Glutamatergic neuron (in vitro differentiated cells): ENCODE results near the gene ARHGAP4. TPM values are rescaled to one million over a fixed set of nuclear protein-coding genes. Genes with fewer than 3 reads are reported as not detected.

ENCODE experiments used
- DNase-seq: peaks from one replicate; pipeline ENCODE4 v3.0.0; 2022
- H3K27ac Mint-ChIP-seq: one replicate; pipeline ENCODE4 v1.8.0; 2020; ENCODE audit warnings: mild to moderate bottlenecking, mixed read lengths, inconsistent platforms; ENCODE audit not compliant: unreplicated experiment
- H3K27me3 Mint-ChIP-seq: one replicate; pipeline ENCODE4 v1.8.0; 2020; ENCODE audit warnings: mild to moderate bottlenecking, moderate library complexity, mixed read lengths, inconsistent platforms; ENCODE audit not compliant: unreplicated experiment
- H3K36me3 Mint-ChIP-seq: one replicate; pipeline ENCODE4 v1.8.0; 2020; ENCODE audit warnings: mild to moderate bottlenecking, mixed read lengths, inconsistent platforms; ENCODE audit not compliant: unreplicated experiment
- H3K4me1 Mint-ChIP-seq: one replicate; pipeline ENCODE4 v1.8.0; 2020; ENCODE audit warnings: mild to moderate bottlenecking, low read depth, mixed read lengths, inconsistent platforms; ENCODE audit not compliant: unreplicated experiment
- H3K4me3 Mint-ChIP-seq: one replicate; pipeline ENCODE4 v1.8.0; 2020; ENCODE audit warnings: mild to moderate bottlenecking, mixed read lengths, inconsistent platforms; ENCODE audit not compliant: unreplicated experiment
- H3K9me3 Mint-ChIP-seq: one replicate; pipeline ENCODE4 v1.8.0; 2020; ENCODE audit warnings: mild to moderate bottlenecking, moderate library complexity, mixed read lengths, inconsistent platforms; ENCODE audit not compliant: unreplicated experiment
- CTCF ChIP-seq: fragments of 200-600 bp; sonication (generic); IDR thresholded peaks from one replicate; pipeline ENCODE4 v1.5.0; 2021; ENCODE audit not compliant: partially characterized antibody, unreplicated experiment
- total RNA-seq: library from RNA; stranded (reverse); fragmentation: NEBNext Ultra II Directional; extraction: Animal tissue kit (Norgen Biotek cat#: 25700); gene quantifications from one replicate; pipeline ENCODE4 v1.2.1, GENCODE V29; 2021; ENCODE audit not compliant: unreplicated experiment

The ARHGAP4 gene
- total RNA-seq, 1 donor from 2014 or later: 33.5 TPM

GRCh38 chrX:153885208-153885787, 40.8 kb downstream of the ARHGAP4 start:
- peaks cover 1% of the 10 kb centered on the region for H3K4me1 Mint-ChIP-seq
- H3K27me3 Mint-ChIP-seq: peaks cover 5% of the 10 kb centered on the region
- TF ChIP-seq CTCF: no peak
- peak overlapping the region; percentile 90 for H3K4me3 Mint-ChIP-seq
- H3K36me3 Mint-ChIP-seq: no peaks in the 10 kb centered on the region
- H3K9me3 Mint-ChIP-seq: peaks cover 11% of the 10 kb centered on the region
- DNase-seq: no peak
- peak overlapping the region; percentile 88 for H3K27ac Mint-ChIP-seq

GRCh38 chrX:153884590-153884989, 41.5 kb downstream of the ARHGAP4 start:
- peak overlapping the region; percentile 90 for H3K4me3 Mint-ChIP-seq
- no peaks in the 10 kb centered on the region for H3K36me3 Mint-ChIP-seq
- H3K27ac Mint-ChIP-seq: peak overlapping the region; percentile 91
- peaks cover 3% of the 10 kb centered on the region for H3K4me1 Mint-ChIP-seq
- TF ChIP-seq CTCF: no peak
- no peak for DNase-seq
- H3K9me3 Mint-ChIP-seq: peaks cover 11% of the 10 kb centered on the region
- H3K27me3 Mint-ChIP-seq: peaks cover 5% of the 10 kb centered on the region

GRCh38 chrX:153884136-153884535, 41.9 kb downstream of the ARHGAP4 start:
- peaks cover 13% of the 10 kb centered on the region for H3K9me3 Mint-ChIP-seq
- no peak for DNase-seq
- no peak for TF ChIP-seq CTCF
- H3K27ac Mint-ChIP-seq: peak overlapping the region; percentile 91
- peaks cover 8% of the 10 kb centered on the region for H3K27me3 Mint-ChIP-seq
- H3K4me1 Mint-ChIP-seq: peaks cover 3% of the 10 kb centered on the region
- H3K36me3 Mint-ChIP-seq: no peaks in the 10 kb centered on the region
- H3K4me3 Mint-ChIP-seq: peak overlapping the region; percentile 90

- H3K27ac Mint-ChIP-seq: no peak overlapping the region
- peaks cover 14% of the 10 kb centered on the region for H3K9me3 Mint-ChIP-seq
- peak overlapping the region; percentile 95 for H3K4me3 Mint-ChIP-seq
- TF ChIP-seq CTCF: no peak
- H3K27me3 Mint-ChIP-seq: peaks cover 14% of the 10 kb centered on the region
- no peak for DNase-seq
- H3K36me3 Mint-ChIP-seq: no peaks in the 10 kb centered on the region
- peaks cover 4% of the 10 kb centered on the region for H3K4me1 Mint-ChIP-seq
These were observed 42.8 kb downstream of the ARHGAP4 start for GRCh38 chrX:153883163-153883843.

GRCh38 chrX:153882557-153882956, 43.5 kb downstream of the ARHGAP4 start:
- no peak for TF ChIP-seq CTCF
- DNase-seq: no peak
- peak overlapping the region; percentile 95 for H3K4me3 Mint-ChIP-seq
- peaks cover 14% of the 10 kb centered on the region for H3K9me3 Mint-ChIP-seq
- no peaks in the 10 kb centered on the region for H3K36me3 Mint-ChIP-seq
- peak overlapping the region; percentile 95 for H3K27ac Mint-ChIP-seq
- peaks cover 18% of the 10 kb centered on the region for H3K27me3 Mint-ChIP-seq
- peaks cover 10% of the 10 kb centered on the region for H3K4me1 Mint-ChIP-seq
